ENCODE measurements around the gene BNC2.
A peak's percentile ranks its signal among the peaks of the same experiment; 100 is the strongest.
"Not testable (repeated sequence)": the region's sequence is repeated elsewhere in the genome, so short reads cannot be mapped to it uniquely, and the experiment has no call there.

BNC2 gene

DNA sequence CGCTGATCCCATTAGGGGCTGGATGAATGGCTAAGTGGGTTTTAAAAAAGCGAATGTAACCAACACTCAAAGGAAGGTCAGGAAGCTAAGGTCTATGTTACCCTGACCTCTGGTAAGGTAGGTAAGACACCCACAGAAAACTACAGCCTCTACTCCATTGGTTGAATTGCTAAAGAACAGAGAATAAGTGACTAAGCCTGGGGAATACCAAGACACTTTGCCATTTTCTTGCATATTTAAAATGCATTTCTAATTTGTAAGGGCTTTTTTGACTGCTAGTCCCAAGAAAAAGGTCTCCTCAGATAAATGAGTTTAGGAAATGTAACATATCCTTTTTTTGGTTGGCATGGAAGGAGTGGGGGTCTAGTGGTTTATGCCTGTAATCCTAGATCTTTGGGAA is 368.7 kb downstream of the BNC2 start:
- Histone ChIP-seq H3K4me3 (no peak overlapping the region), H3K27ac (no peak overlapping the region)

DNA sequence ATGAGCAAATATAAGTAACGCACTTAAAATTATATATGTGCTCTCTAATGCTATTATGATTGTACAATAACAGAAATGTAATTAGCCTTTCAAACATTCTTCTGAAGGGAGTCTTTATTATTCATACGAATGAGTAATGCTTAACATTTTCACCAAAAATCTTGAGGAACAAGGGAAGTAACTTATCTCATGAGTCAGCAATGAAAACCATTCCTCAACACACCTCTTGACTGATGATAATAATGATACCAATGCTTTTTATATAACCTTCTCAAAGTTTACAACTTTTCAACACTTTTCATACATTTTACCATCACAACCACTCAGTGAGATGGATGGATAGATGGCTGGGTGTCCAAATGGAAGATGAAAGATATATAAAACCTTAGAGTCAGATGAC is 369.3 kb downstream of the BNC2 start:
- Histone ChIP-seq H3K4me3 (no peak overlapping the region), H3K27ac (no peak overlapping the region)

DNA sequence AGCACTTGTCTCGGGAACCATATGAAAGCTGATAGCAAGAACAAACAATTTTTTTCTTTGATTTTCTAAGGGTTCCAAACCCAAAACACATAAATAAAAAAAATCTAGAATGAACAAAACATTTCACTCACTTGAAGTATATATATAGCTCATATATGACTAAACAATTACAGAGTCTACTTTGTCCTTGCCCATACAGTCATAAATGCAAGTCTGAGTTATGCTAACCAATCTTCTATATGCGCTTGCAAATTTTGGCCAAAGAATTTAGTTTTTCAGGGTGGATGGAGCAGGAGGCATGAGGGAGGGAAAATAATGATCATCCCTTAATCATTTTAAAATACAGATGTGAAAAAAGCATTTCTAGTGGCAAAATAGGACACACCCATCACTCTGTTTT is 370.1 kb downstream of the BNC2 start:
- Histone ChIP-seq H3K27ac (no peak overlapping the region), H3K4me3 (no peak overlapping the region)

DNA sequence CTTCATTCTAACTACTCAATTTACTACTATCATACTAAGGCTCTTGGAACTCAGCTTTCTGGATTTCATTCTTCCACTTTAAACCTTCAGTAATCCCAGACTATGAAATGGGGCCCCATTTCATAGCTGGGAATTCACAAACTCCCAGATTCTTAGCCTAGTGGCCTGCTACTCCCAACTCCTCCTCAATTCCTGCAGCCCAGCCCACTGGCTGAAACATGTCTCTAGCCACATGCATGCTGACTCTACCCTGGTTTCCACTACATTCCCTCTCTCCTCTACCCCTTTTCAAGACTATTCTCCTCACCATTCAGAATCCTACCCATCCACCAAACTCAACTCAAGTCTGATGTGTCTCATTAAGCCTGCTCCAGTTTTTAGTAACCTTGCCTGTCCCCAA is 370.6 kb downstream of the BNC2 start:
- no peak overlapping the region for H3K4me3 ChIP-seq
- H3K27ac ChIP-seq, result no peak overlapping the region

DNA sequence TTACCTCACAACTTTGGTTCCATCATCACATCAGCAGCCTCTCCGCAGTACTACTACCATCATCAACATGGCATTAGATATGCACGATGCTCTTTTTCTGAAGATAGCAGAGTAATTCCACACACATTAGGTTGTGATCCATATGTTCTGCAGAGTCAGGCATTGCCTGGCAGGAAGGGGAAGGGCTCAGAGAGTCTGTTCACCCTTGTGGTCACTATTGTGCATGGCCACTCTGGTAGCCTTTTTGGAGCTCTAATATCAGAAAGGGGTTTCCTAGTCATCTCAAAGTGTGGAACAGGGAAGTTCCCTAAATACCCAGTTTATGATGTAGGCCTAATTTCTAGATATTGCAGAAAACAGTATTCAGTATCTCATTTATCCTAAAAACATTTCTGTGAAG is 373.6 kb downstream of the BNC2 start:
- no peak overlapping the region for H3K27ac ChIP-seq

DNA sequence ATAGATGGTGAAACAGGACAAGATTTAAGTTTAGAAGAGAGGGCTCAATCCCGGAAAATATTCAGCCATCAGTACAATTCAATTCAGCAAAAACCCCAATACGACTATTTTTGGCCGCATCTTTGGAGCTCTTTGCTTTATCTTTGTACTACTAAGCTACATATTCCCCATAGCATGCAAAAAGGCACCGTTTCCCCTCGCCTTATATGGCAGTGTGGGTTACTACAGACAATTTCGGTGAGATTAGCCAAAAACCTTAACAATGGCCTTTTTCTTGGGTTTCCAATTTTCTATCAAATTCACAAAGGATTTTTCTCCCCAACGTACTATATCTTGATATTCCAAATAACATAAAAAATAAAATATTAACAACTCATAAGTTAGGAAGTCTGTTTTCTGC is 382.6 kb downstream of the BNC2 start:
- no peak overlapping the region for H3K27ac ChIP-seq
- H3K4me3 ChIP-seq, result no peak overlapping the region

More for the DNA sequence above, 373.6 kb downstream of the BNC2 start:
- no peak overlapping the region for H3K4me3 ChIP-seq

DNA sequence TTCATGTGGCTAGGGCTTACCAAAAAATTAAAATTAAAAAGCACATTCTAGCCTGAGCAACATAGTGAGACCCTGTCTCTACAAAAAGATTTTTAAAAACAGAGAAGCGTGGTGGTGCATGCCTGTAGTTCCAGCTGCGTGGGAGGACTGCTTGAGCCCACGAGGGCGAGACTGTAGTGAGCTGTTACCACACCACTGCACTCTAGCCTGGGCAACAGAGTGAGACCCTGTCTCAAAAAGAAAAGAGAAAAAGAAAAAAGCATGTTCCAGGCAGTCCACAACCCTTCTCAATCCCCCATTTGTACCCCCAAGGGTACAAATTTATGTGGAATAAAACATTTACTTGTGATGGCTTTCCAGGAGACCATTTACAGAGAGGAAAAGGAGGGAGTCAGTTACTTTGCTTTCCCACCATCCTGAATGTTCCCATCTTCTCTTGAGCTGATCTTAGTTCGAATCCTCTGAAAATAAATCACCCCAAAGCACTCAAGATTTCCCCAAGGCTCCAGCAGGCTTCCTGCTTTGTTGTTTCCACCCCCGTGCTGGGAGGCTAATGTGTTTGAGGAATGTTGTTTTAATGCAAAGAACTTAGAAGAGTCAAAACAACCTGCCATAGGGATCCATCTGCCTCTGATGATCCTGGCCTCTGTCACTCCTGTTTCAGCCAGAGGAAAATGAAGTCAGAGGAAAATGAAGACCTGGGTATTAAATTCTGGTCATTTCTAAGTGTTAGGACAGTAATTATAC is 384.7 kb downstream of the BNC2 start:
- H3K4me3 ChIP-seq, result no peak overlapping the region
- no peak overlapping the region for H3K27ac ChIP-seq

DNA sequence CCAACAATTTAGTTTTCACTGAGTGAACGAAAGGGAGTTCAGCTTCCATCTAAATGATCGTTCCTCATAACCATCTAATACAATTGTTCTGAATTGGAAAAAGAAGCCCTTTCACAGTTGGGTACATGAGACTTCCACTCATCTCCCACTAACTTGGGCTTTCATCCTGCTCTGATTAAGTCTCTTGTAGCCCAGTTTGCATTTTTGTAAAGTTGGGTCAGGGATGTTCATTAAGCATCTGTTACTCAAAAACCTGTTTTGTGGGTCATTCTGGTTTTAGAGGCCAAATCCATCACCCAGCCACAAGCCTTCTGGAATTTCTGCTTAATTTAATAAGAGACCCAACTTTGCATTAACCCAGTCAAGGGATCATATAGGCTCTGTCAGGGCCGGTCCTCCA is 385.3 kb downstream of the BNC2 start:
- Histone ChIP-seq H3K27ac (no peak overlapping the region), H3K4me3 (no peak overlapping the region)

DNA sequence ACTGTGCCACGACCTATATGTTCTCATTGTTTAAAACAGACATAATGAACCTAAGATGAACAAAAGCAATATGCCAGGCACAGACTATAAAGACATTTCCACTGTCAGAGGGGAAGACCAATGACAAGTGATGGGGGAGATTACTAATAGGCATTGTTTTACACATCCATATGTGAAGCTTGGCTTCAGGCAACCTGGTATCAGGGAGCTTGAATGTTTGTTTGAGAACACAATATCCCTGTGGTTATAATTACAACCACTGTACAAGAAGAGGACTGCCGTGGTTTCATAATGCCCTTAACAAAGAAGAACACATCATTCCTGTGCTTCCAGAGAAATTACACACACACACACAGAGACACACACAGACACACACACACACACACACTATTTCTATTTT is 385.7 kb downstream of the BNC2 start:
- H3K27ac ChIP-seq, result no peak overlapping the region
- no peak overlapping the region for H3K4me3 ChIP-seq

DNA sequence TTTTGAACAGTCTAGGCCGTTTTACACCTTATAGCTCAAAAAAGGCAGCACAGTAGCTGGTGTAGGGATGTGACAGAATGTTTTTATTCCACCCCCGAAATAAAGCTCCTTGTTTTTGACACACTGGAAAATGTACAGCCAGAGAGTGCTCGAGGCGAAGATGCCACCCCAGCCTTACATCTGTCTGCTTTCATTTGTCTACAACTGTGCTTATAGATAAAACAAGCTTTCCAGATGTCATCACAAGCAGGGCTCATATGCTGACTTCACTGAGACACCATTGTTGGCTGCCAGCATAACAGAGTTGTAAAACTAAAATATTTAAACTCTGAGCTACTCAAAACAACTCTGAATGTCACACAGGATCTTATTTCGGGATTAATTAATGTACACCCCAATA is 386.3 kb downstream of the BNC2 start:
- no peak overlapping the region for H3K27ac ChIP-seq
- H3K4me3 ChIP-seq, result no peak overlapping the region

DNA sequence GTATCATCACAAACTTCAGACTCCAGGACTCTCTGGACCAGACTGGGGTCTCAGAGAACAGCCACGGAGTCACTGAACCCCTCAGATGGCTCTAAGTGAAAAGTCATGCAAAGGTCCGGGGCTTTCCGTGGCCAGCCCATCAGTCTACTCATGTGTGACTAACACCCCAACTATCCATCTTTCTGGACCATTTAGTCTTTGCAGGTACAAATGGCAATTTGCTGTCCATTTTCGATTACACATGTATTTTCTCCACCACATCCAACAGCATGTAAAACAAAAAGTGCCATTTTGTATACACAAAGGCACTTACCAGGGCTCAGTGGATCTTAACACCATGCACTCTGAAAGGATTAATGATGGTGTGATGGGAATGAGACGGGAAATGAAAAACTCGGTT is 387.7 kb downstream of the BNC2 start:
- Histone ChIP-seq H3K4me3 (no peak overlapping the region), H3K27ac (no peak overlapping the region)

DNA sequence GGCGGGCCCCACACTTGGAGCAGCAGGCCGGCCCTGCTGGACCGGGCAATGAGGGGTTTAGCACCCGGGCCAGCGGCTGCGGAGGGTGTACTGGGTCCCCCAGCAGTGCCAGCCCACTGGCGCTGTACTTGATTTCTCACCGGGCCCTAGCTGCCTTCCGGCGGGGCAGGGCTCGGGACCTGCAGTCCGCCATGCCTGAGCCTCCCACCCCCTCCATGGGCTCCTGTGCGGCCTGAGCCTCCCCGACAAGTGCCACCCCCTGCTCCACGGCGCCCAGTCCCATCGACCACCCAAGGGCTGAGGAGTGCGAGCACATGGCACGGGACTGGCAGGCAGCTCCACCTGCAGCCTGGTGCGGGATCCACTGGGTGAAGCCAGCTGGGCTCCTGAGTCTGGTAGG is 389.9 kb downstream of the BNC2 start:
- H3K27ac ChIP-seq, H3K4me3 ChIP-seq: not testable (repeated sequence)

DNA sequence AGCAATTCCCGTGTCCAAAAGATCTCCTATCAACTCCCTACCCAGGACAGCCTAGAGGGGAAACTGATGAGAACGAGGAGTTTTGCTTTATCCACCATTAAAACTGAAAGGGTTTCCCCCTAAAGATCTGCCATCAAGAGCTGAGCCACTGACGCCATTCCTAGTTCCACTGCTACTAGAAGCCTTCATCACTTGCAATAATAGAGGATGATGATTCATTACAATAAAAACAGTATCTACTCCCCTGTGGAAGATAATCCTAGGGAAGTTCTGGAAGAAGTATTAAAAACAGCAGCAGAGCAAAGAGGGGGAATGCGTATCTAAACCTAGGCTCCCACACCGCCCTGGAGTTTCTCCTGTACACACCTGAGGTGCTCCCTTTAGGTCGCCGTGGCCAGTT is 394.5 kb downstream of the BNC2 start:
- Histone ChIP-seq H3K4me3 (no peak overlapping the region), H3K27ac (no peak overlapping the region)

DNA sequence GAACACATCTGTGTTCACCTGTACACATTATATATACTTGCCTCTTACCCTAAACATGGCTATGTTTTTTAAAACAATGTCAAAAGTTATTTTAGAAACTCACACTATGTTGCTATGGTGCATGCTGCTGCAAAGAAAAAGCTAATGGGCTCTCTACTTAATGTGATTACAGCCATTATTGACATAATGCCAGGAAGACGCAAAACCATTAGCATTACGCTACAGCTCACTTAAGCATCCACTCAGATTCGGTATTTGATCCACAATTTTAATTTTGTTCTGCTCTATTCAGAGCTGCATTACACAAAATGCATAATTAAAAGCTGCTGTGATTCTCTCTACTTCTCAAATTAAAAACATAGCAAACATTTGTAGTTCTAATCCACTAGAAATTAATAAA is 395.2 kb downstream of the BNC2 start:
- Histone ChIP-seq H3K27ac (no peak overlapping the region), H3K4me3 (no peak overlapping the region)

DNA sequence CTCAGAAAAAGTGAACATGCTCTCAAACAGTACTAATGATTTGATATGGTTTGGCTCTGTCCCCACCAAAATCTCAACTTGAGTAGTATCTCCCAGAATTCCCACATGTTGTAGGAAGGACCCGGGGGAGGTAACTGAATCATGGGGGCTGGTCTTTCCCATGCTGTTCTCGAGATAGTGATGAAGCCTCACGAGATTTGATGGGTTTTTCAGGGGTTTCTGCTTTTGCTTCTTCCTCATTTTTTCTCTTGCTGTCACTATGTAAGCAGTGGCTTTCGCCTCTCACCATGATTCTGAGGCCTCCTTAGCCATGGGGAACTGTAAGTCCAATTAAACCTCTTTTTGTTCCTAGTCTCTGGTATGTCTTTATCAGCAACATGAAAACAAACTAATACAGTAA is 401.3 kb downstream of the BNC2 start:
- H3K4me3 ChIP-seq, result no peak overlapping the region
- H3K27ac ChIP-seq, result no peak overlapping the region

DNA sequence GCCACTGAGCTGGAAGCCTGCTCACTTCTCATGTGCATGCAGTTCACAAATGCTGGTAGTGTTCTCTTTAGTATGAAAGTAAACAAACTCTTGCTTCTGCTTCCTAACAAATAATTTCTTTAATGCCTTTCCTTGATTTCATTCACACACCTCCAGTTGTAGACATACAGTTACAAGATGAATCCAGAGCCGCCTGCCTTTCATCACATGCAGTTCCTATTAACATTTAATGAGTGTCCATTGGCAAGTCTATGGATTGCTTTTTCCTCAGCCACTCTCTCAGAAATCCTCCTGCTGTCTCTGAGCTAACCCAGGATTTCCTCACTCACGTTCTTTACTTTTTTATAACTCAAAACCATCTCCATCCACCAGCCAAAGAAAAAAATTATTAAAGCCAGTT is 408.6 kb downstream of the BNC2 start:
- H3K27ac ChIP-seq, result no peak overlapping the region
- no peak overlapping the region for H3K4me3 ChIP-seq

DNA sequence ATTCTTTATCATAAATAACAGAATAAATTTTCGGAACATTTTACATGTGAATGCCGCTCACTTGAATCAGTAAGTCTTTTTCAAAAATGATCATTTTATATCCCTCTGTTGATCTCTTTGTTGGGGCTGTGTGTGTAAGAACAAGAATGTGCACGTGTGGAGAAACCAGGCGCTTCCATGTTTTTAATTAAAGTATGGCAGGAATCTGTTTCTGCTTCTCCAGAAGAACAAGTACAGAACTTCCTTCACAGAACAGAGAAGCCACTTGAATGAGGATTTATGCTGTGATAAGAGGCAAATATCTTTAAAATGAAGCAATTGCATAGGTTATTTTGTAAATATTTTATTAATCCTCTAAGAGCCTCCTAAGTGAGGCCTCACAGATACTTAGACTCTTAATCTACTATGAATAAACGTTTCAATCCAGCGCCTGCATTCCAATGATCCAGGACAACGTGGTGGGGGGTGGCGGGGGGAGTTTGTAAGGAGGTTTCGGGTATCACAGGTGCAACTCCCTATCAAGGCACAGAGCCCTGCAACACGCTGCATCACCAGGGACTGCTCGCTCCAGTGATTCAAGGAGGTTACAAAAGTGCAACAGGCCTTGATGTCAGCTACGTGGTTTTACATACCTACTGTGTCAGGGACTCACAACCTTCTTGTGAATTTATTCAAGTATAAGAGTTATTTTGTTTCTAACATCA is 409.2 kb downstream of the BNC2 start:
- H3K4me3 ChIP-seq, result no peak overlapping the region
- no peak overlapping the region for H3K27ac ChIP-seq

DNA sequence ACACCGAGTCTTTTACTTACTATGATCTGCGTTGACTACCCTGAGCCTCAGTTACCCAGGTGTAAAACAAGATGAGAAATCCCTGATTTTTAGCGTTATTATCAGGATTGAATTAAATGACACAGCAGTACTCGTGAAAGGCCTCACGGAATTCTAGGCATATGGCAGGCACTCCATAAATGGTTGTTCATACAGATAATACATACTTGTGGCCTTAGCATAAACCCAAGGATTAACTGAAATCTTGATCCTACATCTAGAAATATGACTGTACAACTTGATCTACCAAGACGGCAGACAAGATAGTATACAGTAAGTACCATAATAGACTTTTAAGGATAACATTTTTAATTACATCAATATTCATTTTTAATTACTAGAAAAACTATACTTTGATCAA is 409.8 kb downstream of the BNC2 start:
- Histone ChIP-seq H3K27ac (no peak overlapping the region), H3K4me3 (no peak overlapping the region)

DNA sequence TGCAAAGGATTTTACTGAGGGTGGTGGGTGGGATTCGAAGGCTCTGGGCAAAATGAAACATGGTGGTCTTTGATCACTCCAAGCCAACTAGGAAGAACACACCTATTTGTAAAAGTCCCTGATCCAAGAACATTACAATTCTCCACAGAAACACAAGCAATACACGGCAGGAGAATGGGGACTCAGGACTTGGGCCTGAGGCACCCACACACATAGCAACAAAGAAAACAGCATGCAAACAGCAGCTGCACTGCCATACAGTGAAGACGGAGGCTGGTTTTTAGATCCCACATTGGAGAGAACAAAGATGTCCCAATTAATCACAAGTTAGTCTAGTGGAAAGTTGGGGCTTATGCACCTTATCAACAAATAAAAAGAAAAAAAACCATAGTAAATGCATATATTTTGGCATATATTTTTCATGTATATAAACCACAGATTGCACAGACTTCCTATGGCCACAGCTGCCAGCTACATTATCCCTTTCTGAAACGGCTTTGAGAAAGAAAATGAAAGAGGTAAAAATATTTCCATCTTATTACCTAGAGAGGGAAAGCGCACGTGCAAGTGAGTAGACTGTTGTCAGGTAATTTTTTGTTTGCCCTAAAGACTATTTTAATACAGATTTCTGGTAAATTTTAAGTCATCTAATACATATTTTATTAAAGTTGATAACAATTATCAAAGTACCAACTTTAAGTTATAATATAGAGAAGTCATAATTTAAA is 410.9 kb downstream of the BNC2 start:
- no peak overlapping the region for H3K4me3 ChIP-seq
- peak overlapping the region in 6 of 21 experiments; percentile 9 to 65 (median 48) for H3K27ac ChIP-seq

DNA sequence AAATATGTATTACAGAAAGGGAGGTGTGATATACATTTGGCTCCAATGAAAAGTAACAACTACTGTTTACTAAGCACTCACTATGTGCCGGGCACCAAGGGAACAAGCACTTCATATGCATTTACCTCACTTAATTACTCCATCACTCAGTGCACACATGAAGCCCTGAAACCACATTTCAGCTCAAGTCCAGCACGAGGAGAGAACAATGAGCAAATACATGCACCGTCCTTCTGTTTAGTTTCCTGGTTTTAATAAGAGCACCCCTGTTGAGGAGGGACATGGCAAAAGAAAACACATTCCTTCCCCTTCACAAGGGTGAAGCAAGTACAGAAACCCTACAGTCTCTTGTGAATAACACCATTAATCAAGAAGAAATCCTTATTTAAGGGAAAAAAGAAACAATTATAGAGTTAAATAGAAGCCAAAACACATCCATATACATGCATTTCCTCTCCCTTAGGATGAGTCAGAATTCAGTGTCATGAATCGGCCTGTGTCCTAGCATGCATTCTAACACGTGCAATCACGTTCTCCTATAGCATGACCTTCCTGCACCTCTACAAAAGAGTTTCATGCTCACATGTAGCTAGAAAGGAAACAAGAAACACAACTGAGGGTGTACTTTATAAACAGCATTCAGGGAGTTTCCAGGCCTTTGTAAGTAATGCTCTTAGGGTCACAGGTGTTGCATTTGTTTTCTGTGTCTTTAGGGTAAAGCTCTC is 411.6 kb downstream of the BNC2 start:
- no peak overlapping the region for H3K4me3 ChIP-seq
- peak overlapping the region in 8 of 21 experiments; percentile 4 to 65 (median 40) for H3K27ac ChIP-seq
